Amniotic epithelial cell (primary cell): Measurements from ENCODE around the gene RBL2.
"Not testable (repeated sequence)": the region's sequence is repeated elsewhere in the genome, so short reads cannot be mapped to it uniquely, and the experiment has no call there.

Source experiments
- DNase-seq: peaks from one replicate; pipeline ENCODE4 v3.0.0-alpha.2; 2010; ENCODE audit warnings: low read depth

The RBL2 gene

GRCh38 chr16:53434377-53435065 lies at the start of gene RBL2:
TSS of gene RBL2 (plus strand) at chr16:53434471. CDS start at chr16:53434557, 86 bp downstream.
- DNase-seq, result peak; percentile 76

- DNase-seq, result not testable (repeated sequence)
Observed at GRCh38 chr16:53384610-53385009, 49.7 kb upstream of the RBL2 start.

GRCh38 chr16:53404959-53405358 lies 29.3 kb upstream of the RBL2 start:
- no peak for DNase-seq

DNA sequence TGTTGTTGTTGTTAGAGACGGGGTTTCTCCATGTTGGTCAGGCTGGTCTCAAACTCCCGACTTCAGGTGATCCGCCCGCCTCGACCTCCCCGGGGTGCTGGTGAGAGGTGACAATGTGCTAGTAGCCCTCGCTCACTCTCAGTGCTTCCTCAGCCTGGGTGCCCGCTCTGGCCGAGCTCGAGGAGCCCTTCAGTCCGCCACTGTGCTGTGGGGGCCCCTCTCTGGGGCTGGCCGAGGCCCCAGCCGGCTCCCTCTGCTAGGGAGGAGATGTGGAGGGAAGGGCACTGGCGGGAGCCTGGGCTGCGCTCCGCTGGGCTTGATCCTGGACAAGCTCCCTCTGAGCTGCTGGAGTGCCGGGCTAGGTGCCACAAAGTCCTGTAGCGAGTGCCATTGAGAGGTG lies 21.7 kb upstream of the RBL2 start:
- no peak for DNase-seq

- no peak for DNase-seq
Observed at GRCh38 chr16:53413864-53414263, 20.4 kb upstream of the RBL2 start.

DNA sequence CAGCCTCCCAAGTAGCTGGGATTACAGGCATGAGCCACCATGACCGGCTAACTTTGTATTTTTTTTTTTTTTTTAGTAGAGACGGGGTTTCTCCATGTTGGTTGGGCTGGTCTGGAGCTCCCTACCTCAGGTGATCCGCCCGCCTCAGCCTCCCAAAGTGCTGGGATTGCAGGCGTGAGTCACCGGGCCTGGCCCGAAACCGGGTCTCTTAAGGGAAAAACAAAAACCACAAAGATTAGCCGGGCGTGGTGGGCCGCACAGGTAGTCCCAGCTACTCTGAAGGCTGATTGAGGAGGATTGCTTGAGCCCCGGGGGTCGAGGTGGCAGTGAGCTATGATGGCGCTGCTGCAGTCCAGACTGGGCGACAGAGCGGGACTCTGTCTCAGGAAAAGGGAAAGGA lies 19.9 kb upstream of the RBL2 start:
- no peak for DNase-seq

GRCh38 chr16:53415504-53415903 lies 18.8 kb upstream of the RBL2 start:
- DNase-seq, result peak; percentile 5

DNA sequence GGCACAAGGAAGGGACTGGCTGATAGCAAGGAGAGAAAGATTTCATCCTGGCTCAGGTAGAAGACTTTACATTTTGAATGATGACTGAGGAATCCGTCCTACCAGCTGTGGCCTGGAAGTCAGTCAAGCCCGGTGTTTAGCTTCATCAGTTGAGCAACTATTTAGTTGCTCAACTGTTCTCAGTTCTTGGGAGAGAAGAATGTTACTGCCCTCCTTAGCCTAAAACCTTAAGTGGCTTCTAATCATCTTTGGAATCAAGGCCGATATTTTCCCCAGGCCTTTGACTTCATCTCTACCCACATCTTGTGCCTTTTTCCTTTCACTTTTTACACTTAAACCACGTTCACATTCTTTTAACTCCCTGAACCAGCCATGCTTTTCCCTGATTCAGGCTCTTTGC lies 17.3 kb upstream of the RBL2 start:
- peak; percentile 94 for DNase-seq

GRCh38 chr16:53417976-53418375 lies 16.3 kb upstream of the RBL2 start:
- no peak for DNase-seq

DNA sequence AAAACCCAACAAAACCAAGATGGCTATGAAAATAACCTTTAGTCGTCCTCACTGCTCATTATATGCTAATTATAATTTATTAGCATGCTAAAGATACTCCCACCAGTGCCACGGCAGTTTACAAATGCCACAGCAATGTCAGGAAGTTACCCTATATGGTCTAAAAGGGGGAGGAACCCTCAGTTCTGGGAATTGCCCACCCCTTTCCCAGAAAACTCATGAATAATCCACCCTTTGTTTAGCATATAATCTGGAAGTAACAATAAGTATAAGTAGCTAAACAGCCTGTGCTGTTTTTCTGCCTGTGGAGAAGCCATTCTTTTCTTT lies 14.9 kb upstream of the RBL2 start:
- not testable (repeated sequence) for DNase-seq

DNA sequence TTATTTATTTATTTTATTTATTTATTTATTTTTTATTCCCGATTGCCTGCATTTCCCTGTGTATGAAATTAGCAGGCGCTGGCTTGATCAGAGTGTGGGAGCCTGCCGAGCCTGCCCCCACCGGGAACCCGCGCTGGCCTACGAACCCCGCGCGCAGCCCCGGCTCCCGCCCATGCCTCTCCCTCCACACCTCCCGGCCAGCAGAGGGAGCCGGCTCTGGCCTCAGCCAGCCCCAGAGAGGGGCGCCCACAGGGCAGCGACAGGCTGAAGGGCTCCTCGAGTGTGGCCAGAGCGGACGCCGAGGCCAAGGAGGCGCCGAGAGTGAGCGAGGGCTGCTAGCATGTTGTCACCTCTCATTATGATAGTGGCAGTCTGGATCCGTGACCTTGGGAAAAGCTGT lies 13.0 kb upstream of the RBL2 start:
- DNase-seq, result no peak

GRCh38 chr16:53423968-53424367 lies 10.3 kb upstream of the RBL2 start:
- DNase-seq, result not testable (repeated sequence)

GRCh38 chr16:53428681-53429080 lies 5.6 kb upstream of the RBL2 start:
- peak; percentile 60 for DNase-seq

- peak; percentile 94 for DNase-seq
Observed at GRCh38 chr16:53429221-53429943, 4.9 kb upstream of the RBL2 start.

DNA sequence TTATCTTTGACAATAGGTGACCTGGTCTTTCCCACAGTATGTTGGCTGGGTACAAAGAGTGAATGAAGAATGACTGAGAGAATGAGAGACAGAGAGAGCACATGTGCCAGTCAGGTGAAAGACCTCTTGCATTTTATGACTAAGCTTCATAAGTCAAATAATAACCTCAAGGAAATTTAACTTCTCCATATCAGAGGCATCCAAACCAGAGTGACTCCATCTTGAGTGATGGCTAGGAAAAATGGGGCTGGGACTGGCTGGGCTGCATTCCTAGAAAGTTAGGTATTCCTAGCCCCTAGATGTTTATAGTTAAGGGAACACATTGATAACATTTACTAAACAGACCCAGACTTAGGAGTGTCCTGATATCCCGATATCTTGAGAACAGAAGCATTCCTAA lies 3.9 kb upstream of the RBL2 start:
- peak; percentile 43 for DNase-seq

GRCh38 chr16:53433509-53433908 lies 762 bp upstream of the RBL2 start:
- DNase-seq, result peak; percentile 48

DNA sequence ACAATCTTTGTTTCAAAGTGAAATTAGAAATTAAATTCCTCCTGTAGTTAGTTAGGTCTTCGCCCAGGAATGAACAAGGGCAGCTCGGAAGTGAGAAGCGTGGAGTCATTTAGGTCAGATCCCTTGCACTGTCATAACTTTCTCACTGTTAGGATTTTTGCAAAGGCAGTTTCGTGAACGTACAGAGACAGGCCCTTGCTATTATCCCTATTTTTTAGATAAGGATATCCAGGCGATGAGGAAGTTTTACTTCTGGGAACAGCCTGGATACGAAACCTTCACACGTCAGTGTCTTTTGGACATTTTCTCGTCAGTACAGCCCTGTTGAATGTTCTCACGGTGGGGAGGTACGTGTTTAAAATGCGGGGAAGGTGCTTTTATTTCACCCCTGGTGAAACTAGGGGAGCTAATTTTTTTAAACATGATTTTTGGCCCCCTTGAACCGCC lies 318 bp upstream of the RBL2 start:
- DNase-seq, result peak; percentile 24

DNA sequence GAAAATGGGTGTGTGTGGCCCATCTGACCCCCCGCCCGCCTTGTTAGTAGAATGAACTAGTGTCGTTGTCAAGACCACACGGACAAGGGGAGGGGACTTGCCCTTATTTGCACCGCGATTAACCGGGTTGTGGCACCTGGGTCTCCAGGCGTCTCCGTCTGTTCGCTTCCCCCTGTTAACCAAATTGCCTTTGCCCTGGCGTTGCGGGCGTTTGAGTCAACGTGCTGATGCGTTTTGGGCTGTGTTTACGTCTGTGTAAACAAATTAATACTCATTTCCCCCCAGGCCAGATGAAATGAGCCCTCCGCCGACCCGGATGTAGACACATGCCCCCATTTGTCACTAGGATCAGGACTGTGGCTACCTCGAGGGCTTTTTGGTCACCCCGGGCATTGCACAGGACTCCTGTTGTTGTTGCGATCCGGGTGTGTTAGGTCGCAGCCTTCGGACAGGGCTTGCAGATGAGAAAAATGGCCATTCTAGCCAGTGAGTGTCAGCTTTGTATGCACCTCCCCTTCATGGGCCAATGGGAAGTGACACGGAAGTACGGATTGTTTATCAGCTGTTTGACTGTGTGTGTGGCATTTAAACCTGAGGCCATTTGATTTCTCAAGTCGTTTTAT lies 906 bp downstream of the RBL2 start:
- DNase-seq, result peak; percentile 93

GRCh38 chr16:53440125-53440524 lies 5.9 kb downstream of the RBL2 start:
- DNase-seq, result no peak

DNA sequence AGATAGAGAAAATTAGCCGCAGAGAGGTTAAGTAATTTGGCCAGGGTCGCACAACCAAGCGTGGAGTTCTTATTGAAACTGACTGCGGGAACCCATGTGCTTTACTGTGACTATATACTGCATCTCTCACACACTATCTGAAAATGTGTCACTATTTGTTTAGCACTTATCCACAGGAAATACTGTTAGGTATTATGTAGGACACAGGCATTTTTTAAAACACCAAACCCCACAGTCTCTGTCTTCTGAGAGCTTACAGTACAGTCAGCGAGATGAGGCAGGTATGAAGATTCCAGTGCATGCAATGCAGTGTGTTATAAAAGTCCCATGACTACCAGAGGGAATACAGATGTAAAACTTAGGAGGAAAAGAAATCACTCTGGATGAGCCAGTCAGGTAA lies 11.3 kb downstream of the RBL2 start:
- DNase-seq, result no peak

DNA sequence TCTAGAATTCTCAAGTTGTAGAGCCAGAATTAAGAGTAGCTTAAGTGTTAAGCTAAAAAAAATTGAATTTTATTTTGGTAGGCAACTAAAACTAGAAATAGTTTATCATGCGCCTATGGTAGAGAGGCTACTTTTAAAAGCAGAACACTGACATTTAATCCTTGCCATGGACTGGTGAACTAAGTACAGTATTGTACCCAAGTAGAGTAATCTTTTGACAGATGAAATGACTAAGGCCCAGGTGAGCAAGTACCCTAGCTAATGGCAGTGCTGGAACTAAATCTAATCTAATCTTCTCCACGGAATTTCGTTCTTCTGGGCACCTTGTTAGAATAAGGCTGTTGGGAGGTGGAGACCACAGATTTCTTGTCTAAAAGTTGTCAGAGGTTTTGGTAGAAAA lies 11.8 kb downstream of the RBL2 start:
- DNase-seq, result no peak

- no peak for DNase-seq
Observed at GRCh38 chr16:53449816-53450517, 15.7 kb downstream of the RBL2 start.

- no peak for DNase-seq
Observed at GRCh38 chr16:53453928-53454327, 19.7 kb downstream of the RBL2 start.
